Mucosa of stomach (tissue), 1 donor: ENCODE data around the gene C2orf49.
"Not testable (repeated sequence)": the region's sequence is repeated elsewhere in the genome, so short reads cannot be mapped to it uniquely, and the experiment has no call there.

Experiments used
- H3K27me3 ChIP-seq: one replicate; pipeline ENCODE4 v1.7.0; 2013; ENCODE audit warnings: mild to moderate bottlenecking, low read length; ENCODE audit not compliant: control insufficient read depth, insufficient read depth
- H3K36me3 ChIP-seq: one replicate; pipeline ENCODE4 v1.7.0; 2013; ENCODE audit warnings: low read length; ENCODE audit not compliant: control insufficient read depth, insufficient read depth
- H3K4me1 ChIP-seq: one replicate; pipeline ENCODE4 v1.7.0; 2013; ENCODE audit warnings: mild to moderate bottlenecking, low read length; ENCODE audit not compliant: control insufficient read depth, insufficient read depth
- H3K4me3 ChIP-seq: one replicate; pipeline ENCODE4 v1.7.0; 2013; ENCODE audit warnings: low read length
- H3K9ac ChIP-seq: one replicate; pipeline ENCODE4 v1.7.0; 2013; ENCODE audit warnings: mild to moderate bottlenecking, low read length, moderate library complexity
- H3K9me3 ChIP-seq: one replicate; pipeline ENCODE4 v1.7.0; 2013; ENCODE audit warnings: mild to moderate bottlenecking, low read length, moderate library complexity; ENCODE audit not compliant: control insufficient read depth
- donor health status: Pancreatic carcinoma.

The C2orf49 gene

GRCh38 chr2:105324732-105325131 lies 12.6 kb upstream of the C2orf49 start:
- Histone ChIP-seq H3K4me1 (peaks cover 16% of the 10 kb centered on the region), H3K36me3 (no peaks in the 10 kb centered on the region), H3K9me3 (no peaks in the 10 kb centered on the region), H3K9ac (no peak overlapping the region), H3K27me3 (no peaks in the 10 kb centered on the region), H3K4me3 (no peak overlapping the region)

- Histone ChIP-seq H3K4me1 (peaks cover 16% of the 10 kb centered on the region), H3K9ac (no peak overlapping the region), H3K36me3 (no peaks in the 10 kb centered on the region), H3K27me3 (no peaks in the 10 kb centered on the region), H3K9me3 (no peaks in the 10 kb centered on the region), H3K4me3 (no peak overlapping the region)
These were observed 11.9 kb upstream of the C2orf49 start for GRCh38 chr2:105325389-105325963.

- not testable (repeated sequence) for H3K36me3 ChIP-seq, H3K9me3 ChIP-seq, H3K4me3 ChIP-seq, H3K27me3 ChIP-seq, H3K9ac ChIP-seq
- peaks cover 20% of the 10 kb centered on the region for H3K4me1 ChIP-seq
These were observed 10.1 kb upstream of the C2orf49 start for GRCh38 chr2:105327271-105327670.

GRCh38 chr2:105327690-105328089 lies 9.7 kb upstream of the C2orf49 start:
- Histone ChIP-seq H3K27me3 (no peaks in the 10 kb centered on the region), H3K9ac (no peak overlapping the region), H3K9me3 (no peaks in the 10 kb centered on the region), H3K36me3 (no peaks in the 10 kb centered on the region), H3K4me1 (peaks cover 20% of the 10 kb centered on the region), H3K4me3 (no peak overlapping the region)

- no peaks in the 10 kb centered on the region for H3K9me3 ChIP-seq
- H3K4me3 ChIP-seq, result peak overlapping the region; percentile 68
- peak overlapping the region; percentile 68 for H3K9ac ChIP-seq
- no peaks in the 10 kb centered on the region for H3K27me3 ChIP-seq
- H3K4me1 ChIP-seq, result peaks cover 20% of the 10 kb centered on the region
- no peaks in the 10 kb centered on the region for H3K36me3 ChIP-seq
These were observed 8.8 kb upstream of the C2orf49 start for GRCh38 chr2:105328281-105329196.

GRCh38 chr2:105329197-105329554 lies 8.2 kb upstream of the C2orf49 start:
- H3K27me3 ChIP-seq, result no peaks in the 10 kb centered on the region
- peaks cover 20% of the 10 kb centered on the region for H3K4me1 ChIP-seq
- H3K4me3 ChIP-seq, result peak overlapping the region; percentile 68
- H3K9ac ChIP-seq, result peak overlapping the region; percentile 68
- no peaks in the 10 kb centered on the region for H3K36me3 ChIP-seq
- H3K9me3 ChIP-seq, result no peaks in the 10 kb centered on the region

- Histone ChIP-seq H3K4me1 (peaks cover 20% of the 10 kb centered on the region), H3K36me3 (no peaks in the 10 kb centered on the region), H3K27me3 (no peaks in the 10 kb centered on the region), H3K9ac (peak within 1 kb of the TSS; percentile 84), H3K9me3 (no peaks in the 10 kb centered on the region), H3K4me3 (peak within 1 kb of the TSS; percentile 68)
These were observed 7.5 kb upstream of the C2orf49 start, which contains the start of gene TGFBRAP1 for GRCh38 chr2:105329561-105330495. TGFBRAP1 (minus strand) TSS chr2:105329735; CDS start chr2:105308301, 21,434 bp downstream.

- Histone ChIP-seq H3K9ac (peak overlapping the region; percentile 84), H3K36me3 (no peaks in the 10 kb centered on the region), H3K4me1 (peaks cover 20% of the 10 kb centered on the region), H3K27me3 (no peaks in the 10 kb centered on the region), H3K4me3 (no peak overlapping the region), H3K9me3 (no peaks in the 10 kb centered on the region)
These were observed 6.5 kb upstream of the C2orf49 start for GRCh38 chr2:105330681-105331375.

GRCh38 chr2:105334211-105334610 lies 3.1 kb upstream of the C2orf49 start:
- Histone ChIP-seq H3K27me3 (no peaks in the 10 kb centered on the region), H3K4me3 (no peak overlapping the region), H3K9me3 (no peaks in the 10 kb centered on the region), H3K4me1 (peaks cover 13% of the 10 kb centered on the region), H3K36me3 (no peaks in the 10 kb centered on the region), H3K9ac (no peak overlapping the region)

GRCh38 chr2:105335469-105335868 lies 1.9 kb upstream of the C2orf49 start:
- Histone ChIP-seq H3K27me3 (no peaks in the 10 kb centered on the region), H3K4me1 (peaks cover 8% of the 10 kb centered on the region), H3K9ac (no peak overlapping the region), H3K4me3 (no peak overlapping the region), H3K36me3 (no peaks in the 10 kb centered on the region), H3K9me3 (no peaks in the 10 kb centered on the region)

GRCh38 chr2:105336786-105337121 lies 586 bp upstream of the C2orf49 start:
- Histone ChIP-seq H3K4me3 (peak overlapping the region; percentile 52), H3K36me3 (no peaks in the 10 kb centered on the region), H3K4me1 (peaks cover 4% of the 10 kb centered on the region), H3K9ac (peak overlapping the region; percentile 89), H3K9me3 (no peaks in the 10 kb centered on the region), H3K27me3 (no peaks in the 10 kb centered on the region)
